Osteoblast (primary cell): ENCODE data around the gene CLCN3. TPM values are rescaled to one million over a fixed set of nuclear protein-coding genes. Genes with fewer than 3 reads are reported as not detected.

Source experiments
- DNase-seq: peaks from one replicate; pipeline ENCODE4 v3.0.0; 2011; ENCODE audit warnings: low spot score, mixed read lengths; ENCODE audit not compliant: insufficient read length; ENCODE audit errors: missing footprints
- H2AFZ ChIP-seq: 2 replicates; pipeline ENCODE4 v1.6.0; 2011; ENCODE audit warnings: mild to moderate bottlenecking, low read length
- H3K27ac ChIP-seq: 2 replicates; pipeline ENCODE4 v1.5.1; 2011; ENCODE audit warnings: mild to moderate bottlenecking, low read depth, low read length, moderate library complexity
- H3K27me3 ChIP-seq: 2 replicates; pipeline ENCODE4 v1.6.0; 2012; ENCODE audit warnings: mild to moderate bottlenecking, control low read depth, inconsistent platforms, low read length, moderate library complexity; ENCODE audit not compliant: insufficient read depth
- H3K36me3 ChIP-seq: 2 replicates; pipeline ENCODE4 v1.5.1; 2011; ENCODE audit warnings: mild to moderate bottlenecking, low read length, control low read depth, moderate library complexity; ENCODE audit not compliant: insufficient read depth
- H3K4me1 ChIP-seq: 2 replicates; pipeline ENCODE4 v1.5.1; 2011; ENCODE audit warnings: mild to moderate bottlenecking, low read length, control low read depth, moderate library complexity; ENCODE audit not compliant: insufficient read depth
- H3K4me2 ChIP-seq: 2 replicates; pipeline ENCODE4 v1.6.0; 2011; ENCODE audit warnings: mild to moderate bottlenecking, low read length; ENCODE audit not compliant: insufficient read depth
- H3K4me3 ChIP-seq: fragments of 200-600 bp; sonication (generic); 3 replicates; pipeline ENCODE4 v1.5.1; 2012; ENCODE audit warnings: mild to moderate bottlenecking, low read length, inconsistent platforms; ENCODE audit not compliant: insufficient read depth
- H3K79me2 ChIP-seq: 2 replicates; pipeline ENCODE4 v1.6.0; 2012; ENCODE audit warnings: mild to moderate bottlenecking, low read length, control low read depth, inconsistent platforms; ENCODE audit not compliant: insufficient read depth
- H3K9me3 ChIP-seq: 2 replicates; pipeline ENCODE4 v1.5.1; 2011; ENCODE audit warnings: low read depth, low read length, control low read depth
- H4K20me1 ChIP-seq: 2 replicates; pipeline ENCODE4 v1.6.0; 2012; ENCODE audit warnings: mild to moderate bottlenecking, low read length, control low read depth; ENCODE audit not compliant: insufficient read depth
- total RNA-seq: library from RNA; depleted of rRNA; stranded (reverse); fragments of >200 nt; gene quantifications from 2 replicates; pipeline ENCODE4 v1.2.3, GENCODE V29; 2012
- TF ChIP-seq, protein P1 (sequence below): IDR thresholded peaks from 2 replicates; pipeline ENCODE4 v1.5.1; 2011; ENCODE audit warnings: mild to moderate bottlenecking, low read depth, low read length, moderate library complexity; ENCODE audit errors: extremely low read depth

The CLCN3 gene
- total RNA-seq, 1 donor, result 32.2 TPM

DNA sequence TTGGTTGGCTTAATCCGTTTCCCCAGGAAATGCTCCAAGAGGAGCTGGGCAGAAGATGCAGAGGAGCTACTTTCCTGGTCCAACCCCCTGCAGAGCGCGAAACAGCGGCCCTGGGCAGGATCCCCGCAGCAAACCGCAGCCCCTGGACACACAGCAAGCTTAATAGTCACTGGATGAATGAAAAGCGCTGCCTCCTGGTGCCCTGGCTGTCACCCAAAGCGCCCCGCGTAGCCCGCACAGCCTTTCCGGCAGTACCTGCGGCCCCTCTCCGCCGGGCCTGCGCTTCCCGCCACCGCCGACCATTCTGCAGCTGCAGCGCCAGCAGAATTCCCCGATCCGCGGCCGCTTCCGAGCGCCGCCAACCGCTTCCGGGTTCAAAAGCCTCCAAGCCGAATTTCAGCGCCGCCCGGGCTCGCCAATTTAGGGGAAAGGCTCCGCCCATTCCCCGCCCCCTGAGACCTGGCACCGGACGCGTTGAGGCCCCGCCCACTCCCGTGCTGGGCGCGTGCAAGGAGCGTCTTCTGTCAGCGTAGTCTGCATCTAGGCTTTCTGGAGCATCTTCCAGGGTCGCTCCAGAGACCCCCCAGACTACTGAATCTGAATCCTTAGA is 137.3 kb downstream of the CLCN3 start, which contains the start of gene HPF1:
Gene HPF1, minus strand, starts transcription at position 370 of the 610 bp plus-strand sequence. Its CDS starts 67 bp downstream, at position 303.
- H3K27ac ChIP-seq, result peak within 1 kb of the TSS; percentile 18
- peaks cover 13% of the 10 kb centered on the region for H3K4me1 ChIP-seq
- H3K79me2 ChIP-seq, result peaks cover 32% of the 10 kb centered on the region
- DNase-seq, result peak; percentile 93
- peak within 1 kb of the TSS; percentile 84 for H3K4me2 ChIP-seq
- no peaks in the 10 kb centered on the region for H3K9me3 ChIP-seq
- peak within 1 kb of the TSS; percentile 90 for H2AFZ ChIP-seq
- peaks cover 5% of the 10 kb centered on the region for H4K20me1 ChIP-seq
- TF ChIP-seq, protein P1, sequence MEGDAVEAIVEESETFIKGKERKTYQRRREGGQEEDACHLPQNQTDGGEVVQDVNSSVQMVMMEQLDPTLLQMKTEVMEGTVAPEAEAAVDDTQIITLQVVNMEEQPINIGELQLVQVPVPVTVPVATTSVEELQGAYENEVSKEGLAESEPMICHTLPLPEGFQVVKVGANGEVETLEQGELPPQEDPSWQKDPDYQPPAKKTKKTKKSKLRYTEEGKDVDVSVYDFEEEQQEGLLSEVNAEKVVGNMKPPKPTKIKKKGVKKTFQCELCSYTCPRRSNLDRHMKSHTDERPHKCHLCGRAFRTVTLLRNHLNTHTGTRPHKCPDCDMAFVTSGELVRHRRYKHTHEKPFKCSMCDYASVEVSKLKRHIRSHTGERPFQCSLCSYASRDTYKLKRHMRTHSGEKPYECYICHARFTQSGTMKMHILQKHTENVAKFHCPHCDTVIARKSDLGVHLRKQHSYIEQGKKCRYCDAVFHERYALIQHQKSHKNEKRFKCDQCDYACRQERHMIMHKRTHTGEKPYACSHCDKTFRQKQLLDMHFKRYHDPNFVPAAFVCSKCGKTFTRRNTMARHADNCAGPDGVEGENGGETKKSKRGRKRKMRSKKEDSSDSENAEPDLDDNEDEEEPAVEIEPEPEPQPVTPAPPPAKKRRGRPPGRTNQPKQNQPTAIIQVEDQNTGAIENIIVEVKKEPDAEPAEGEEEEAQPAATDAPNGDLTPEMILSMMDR, result no peak
- H3K4me3 ChIP-seq, result peak within 1 kb of the TSS; percentile 79
- H3K36me3 ChIP-seq, result peaks cover 3% of the 10 kb centered on the region
- no peaks in the 10 kb centered on the region for H3K27me3 ChIP-seq

DNA sequence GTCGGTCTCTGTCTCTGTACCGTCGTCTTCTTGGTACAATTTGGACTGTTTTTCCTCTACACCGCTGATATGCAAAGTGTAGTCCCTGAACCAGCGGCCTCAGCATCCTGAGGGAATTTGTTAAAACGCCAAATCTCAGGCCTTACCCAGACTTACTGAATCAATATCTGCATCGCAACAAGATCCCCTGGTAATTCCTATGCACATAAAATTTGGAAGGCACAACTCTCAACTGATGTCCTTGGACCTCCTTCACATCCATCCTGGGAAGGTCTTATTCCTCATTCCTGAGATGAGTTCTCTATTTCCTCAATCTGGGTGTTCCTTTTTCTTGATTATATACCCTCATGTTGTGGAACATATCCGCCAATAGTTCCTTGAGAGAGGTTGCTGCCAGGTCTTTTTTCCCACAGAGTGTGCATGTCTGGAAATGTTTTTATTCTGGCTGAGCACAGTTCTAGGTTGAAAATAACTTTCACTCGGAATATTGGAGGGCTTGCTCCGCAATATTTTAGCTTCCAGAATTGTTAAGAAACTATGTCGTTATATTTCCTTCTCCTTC is 138.1 kb downstream of the CLCN3 start:
- H3K4me3 ChIP-seq, result peak overlapping the region; percentile 79
- no peaks in the 10 kb centered on the region for H3K9me3 ChIP-seq
- H2AFZ ChIP-seq, result peak overlapping the region; percentile 90
- TF ChIP-seq, protein P1, result no peak
- peaks cover 5% of the 10 kb centered on the region for H4K20me1 ChIP-seq
- DNase-seq, result peak; percentile 29
- peaks cover 13% of the 10 kb centered on the region for H3K4me1 ChIP-seq
- no peak overlapping the region for H3K27ac ChIP-seq
- H3K36me3 ChIP-seq, result no peaks in the 10 kb centered on the region
- H3K27me3 ChIP-seq, result no peaks in the 10 kb centered on the region
- peak overlapping the region; percentile 84 for H3K4me2 ChIP-seq
- peaks cover 29% of the 10 kb centered on the region for H3K79me2 ChIP-seq

DNA sequence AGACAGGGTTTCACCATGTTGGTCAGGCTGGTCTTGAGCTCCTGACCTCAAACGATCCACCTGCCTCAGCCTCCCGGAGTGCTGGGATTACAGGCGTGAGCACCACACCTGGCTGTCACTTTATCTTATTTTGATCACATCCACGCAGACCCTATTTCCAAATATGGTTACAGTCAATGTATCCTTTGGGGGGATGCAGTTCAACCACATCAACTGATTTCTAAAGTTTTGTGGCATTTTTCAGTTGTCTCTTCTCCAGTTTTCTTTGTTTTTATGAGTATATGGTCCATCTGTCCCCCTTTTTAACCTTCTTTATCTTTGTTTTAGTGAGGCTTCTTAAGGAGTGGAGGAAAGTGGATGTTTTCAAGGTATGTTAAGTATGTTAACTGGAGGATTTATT is 141.5 kb downstream of the CLCN3 start:
- H4K20me1 ChIP-seq, result no peaks in the 10 kb centered on the region
- H3K27ac ChIP-seq, result no peak overlapping the region
- DNase-seq, result no peak
- H3K4me2 ChIP-seq, result no peak overlapping the region
- no peak overlapping the region for H3K4me3 ChIP-seq
- H2AFZ ChIP-seq, result no peak overlapping the region
- H3K27me3 ChIP-seq, result no peaks in the 10 kb centered on the region
- peaks cover 5% of the 10 kb centered on the region for H3K4me1 ChIP-seq
- no peaks in the 10 kb centered on the region for H3K36me3 ChIP-seq
- TF ChIP-seq, protein P1, result no peak
- peaks cover 2% of the 10 kb centered on the region for H3K79me2 ChIP-seq
- no peaks in the 10 kb centered on the region for H3K9me3 ChIP-seq

DNA sequence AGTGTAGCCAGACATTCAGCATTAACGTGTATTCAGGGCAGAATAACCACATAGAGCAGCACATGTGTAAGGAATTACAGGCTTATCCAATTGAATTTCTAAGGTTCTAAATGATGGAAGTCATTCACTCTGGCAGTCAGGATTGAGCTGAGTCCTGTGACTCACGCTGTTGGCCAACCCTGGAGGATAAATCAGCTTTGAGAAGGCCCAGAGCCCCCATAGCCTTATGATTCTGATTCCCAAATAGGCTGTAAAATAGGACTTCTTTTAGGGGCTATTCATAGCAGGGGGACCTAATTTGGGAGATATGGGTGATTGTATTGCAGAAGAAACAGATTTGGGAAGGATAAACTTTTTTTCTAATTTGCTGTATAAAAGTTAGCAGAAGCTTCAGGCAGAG is 145.5 kb downstream of the CLCN3 start:
- Histone ChIP-seq H3K27me3 (no peaks in the 10 kb centered on the region), H4K20me1 (no peaks in the 10 kb centered on the region), H3K27ac (no peak overlapping the region), H3K36me3 (no peaks in the 10 kb centered on the region), H2AFZ (no peak overlapping the region), H3K4me2 (no peak overlapping the region), H3K9me3 (no peaks in the 10 kb centered on the region), H3K4me1 (peaks cover under 1% of the 10 kb centered on the region), H3K79me2 (no peaks in the 10 kb centered on the region), H3K4me3 (no peak overlapping the region)
- DNase-seq, result peak; percentile 88
- TF ChIP-seq, protein P1, result no peak
